HCEC 1CT (cell line): ENCODE results near the gene MAPK10.

Experiments
- DNase-seq: peaks from one replicate; pipeline ENCODE4 v3.0.0-alpha.2; 2017

MAPK10 gene

GRCh38 chr4:86272669-86273068, 87.2 kb downstream of the MAPK10 start:
- DNase-seq = no peak

DNA sequence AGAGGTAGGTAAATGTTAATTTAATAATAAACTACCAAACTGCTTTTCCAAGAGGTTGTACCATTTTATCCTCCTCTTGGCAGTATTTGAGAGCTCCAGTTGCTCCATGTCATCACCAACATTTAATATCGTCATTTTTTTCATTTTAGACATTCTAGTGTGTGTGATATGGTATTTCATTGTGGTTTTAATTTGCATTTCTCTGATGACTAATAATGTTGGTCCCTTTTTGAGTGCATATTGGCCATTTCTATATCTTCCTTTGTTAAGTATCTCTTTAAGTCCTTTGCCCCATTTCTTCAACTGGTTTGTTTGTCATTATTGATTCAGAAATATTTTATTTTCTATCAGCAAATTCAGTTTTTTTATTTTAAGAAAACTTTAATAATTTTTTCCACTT, 88.8 kb downstream of the MAPK10 start:
- DNase-seq = no peak

- DNase-seq = no peak
Measured at GRCh38 chr4:86269354-86269753, 90.5 kb downstream of the MAPK10 start.

GRCh38 chr4:86264241-86264640, 95.6 kb downstream of the MAPK10 start:
- DNase-seq = no peak

GRCh38 chr4:86261636-86262035, 98.2 kb downstream of the MAPK10 start:
- no peak for DNase-seq

GRCh38 chr4:86256086-86256485, 103.8 kb downstream of the MAPK10 start:
- DNase-seq = no peak

DNA sequence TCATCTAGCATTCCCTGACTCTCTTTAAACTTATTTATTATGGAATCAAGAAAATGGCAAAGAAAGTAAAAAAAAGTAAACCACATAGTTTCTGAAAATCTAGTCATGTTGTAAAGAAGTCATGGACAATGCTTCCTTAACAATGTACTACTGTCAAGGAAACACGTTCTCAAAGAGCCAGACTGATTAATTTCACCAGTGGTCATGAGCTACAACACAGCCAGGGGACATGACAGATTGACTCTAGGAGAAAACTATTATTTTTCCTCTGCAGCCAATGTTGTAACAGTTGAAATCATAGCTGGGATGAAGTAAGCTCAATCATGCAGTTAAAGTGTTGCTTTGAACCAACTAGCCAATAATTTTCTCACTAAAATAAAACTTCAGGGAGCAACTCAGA, 109.2 kb downstream of the MAPK10 start:
- no peak for DNase-seq

DNA sequence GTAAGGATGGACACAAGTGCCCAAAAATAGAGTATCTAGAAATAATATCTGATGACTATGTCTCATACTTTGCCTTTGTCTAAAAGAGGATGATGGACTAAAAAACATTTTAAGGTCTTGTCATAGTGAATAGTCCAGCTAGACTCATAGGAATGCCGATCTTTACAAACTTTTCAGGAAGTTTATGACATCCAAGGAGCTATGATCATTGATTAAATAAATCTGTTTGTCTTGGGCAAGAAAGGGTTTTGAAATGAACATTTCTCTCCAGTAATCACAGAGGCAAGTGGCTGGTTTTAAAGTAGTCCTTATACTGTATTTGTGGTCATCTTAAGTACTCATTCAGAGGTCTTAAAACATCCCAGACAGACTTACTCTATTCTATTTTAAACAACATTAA, 109.8 kb downstream of the MAPK10 start:
- DNase-seq = peak; percentile 1

DNA sequence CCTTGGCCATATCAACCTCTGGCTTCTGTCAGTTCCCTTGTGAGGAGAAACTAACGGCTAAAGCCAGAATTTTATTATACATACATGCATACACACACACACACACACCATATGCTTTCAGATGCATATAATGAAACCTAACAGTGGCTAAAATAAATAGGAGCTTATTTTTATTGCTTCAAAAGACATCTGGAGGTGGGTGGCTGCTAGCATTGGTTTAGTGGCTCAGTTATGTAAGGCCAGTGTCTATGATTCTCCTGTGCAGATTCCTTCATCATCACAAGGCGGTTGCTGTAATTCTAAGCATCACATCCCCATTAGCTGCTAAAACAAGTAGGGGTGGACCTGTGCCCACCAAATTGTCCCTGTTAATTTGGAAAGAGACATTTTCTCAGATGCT, 110.8 kb downstream of the MAPK10 start:
- DNase-seq = no peak

GRCh38 chr4:86247906-86248305, 111.9 kb downstream of the MAPK10 start:
- DNase-seq = no peak

GRCh38 chr4:86247320-86247719, 112.5 kb downstream of the MAPK10 start:
- DNase-seq = no peak

- DNase-seq = no peak
Measured at GRCh38 chr4:86243750-86244149, 116.1 kb downstream of the MAPK10 start.

DNA sequence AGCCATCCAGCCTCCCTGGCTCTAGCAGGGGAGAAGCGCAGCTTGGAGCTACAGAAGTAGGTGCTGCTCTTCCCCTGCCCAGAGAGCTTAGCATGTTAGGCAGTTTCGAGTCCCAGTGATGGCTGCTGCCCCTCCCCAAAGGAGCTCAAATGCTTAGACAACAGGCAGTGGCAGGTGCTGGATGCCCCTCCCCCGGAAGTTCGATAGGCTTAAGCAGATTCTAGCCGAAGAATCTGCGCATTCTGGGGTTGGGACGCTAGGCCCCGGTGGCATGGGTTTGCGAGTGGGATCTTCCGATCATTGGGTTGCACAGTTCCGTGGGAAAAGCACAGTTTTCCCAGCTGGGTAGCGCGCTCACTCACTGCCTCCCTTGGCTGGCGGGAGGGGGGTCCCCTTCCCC, 117.2 kb downstream of the MAPK10 start:
- DNase-seq = no peak

GRCh38 chr4:86235549-86235948, 124.3 kb downstream of the MAPK10 start:
- DNase-seq = no peak

GRCh38 chr4:86233681-86234080, 126.2 kb downstream of the MAPK10 start:
- no peak for DNase-seq

DNA sequence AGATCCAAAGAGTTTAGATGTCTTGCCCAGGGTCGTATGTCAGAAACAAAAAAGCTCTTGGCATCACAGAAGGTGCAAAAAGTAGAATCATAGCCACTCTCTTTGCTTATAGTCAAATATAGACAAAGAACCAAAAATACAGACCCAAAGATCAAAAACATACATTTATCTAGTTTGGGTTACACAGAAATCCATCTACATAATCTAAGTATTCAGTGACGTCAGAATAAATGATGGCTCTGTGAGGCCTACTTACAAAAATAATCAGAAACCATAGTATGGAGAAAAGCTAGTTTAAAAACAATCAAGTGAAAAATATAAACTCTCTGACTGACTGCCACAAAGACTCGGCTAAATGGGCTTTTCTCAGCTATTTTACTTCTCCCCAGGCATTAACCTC, 126.8 kb downstream of the MAPK10 start:
- DNase-seq = no peak

GRCh38 chr4:86223472-86223871, 136.4 kb downstream of the MAPK10 start:
- DNase-seq = peak; percentile 39

GRCh38 chr4:86221002-86221401, 138.9 kb downstream of the MAPK10 start:
- no peak for DNase-seq

DNA sequence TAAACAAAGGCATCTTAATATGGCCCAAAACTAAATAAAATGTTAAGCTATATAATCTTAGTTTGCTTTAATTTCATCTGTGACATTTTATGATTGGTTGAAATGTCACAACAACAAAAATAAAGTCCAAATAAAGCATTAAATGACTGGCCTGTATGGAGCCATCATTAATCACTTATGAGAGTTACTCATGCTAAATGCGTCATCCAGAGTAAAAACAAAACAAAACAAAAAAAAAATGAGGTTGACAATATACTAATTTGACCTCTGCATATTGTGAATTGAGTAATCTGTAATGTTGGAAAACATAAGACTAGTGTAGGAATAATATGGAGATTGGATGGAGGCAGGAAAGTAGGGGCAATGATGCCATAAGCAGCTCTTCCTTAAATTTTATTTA, 139.7 kb downstream of the MAPK10 start:
- peak; percentile 68 for DNase-seq

DNA sequence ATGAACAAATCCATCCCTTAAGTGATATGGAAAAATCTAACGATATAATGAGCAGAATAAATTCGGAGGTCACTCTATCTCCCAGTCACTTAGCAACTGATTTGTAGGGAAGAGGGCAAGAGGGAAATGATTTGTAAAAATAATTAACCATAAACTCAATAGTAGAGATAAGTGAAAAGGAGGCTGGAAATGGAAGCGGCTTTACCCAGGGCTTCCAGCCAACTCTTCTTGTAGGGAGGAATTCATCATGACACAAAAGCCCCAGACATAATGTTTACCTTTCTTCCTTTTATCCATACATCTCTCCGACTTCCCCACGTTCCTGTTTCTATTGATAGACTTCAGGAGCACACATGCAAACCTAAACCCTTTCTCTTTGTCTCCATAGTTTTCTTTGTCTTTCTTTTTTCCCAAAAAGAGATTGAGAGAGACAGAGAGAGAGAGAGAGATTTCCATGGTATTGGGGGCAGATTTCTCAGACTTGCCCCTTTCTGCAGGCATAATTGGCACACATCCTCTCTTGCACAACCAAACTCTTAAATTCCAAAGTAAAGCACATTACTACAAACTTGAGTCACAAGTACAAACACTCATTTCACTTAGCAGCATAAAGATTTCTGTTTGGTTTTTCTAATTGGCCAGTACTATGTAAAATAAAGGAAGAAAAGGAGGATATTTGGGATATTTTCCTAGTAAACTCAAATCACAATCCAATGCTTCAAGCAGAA, 140.9 kb downstream of the MAPK10 start:
- peak; percentile 60 for DNase-seq

- DNase-seq = no peak
Measured at GRCh38 chr4:86203176-86203575, 156.7 kb downstream of the MAPK10 start.

- DNase-seq = no peak
Measured at GRCh38 chr4:86185659-86186058, 174.2 kb downstream of the MAPK10 start.

DNA sequence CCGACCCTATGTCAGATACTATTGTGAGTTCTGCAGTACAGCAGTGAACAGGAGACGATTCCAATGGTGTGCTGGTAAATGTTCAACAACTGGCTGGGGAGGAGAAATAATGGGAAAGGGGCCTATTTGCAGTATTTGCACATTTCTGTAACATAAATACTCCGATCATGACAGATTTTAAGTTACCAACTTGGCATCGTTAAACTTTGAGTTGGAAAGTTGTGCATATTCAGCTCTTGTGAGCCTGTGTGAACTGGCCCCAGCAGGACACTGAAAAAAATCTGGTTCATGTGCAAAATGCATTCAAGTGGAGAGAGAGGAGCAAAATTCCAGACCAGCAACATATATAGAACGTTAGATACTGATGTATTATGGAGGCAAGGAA, 175.0 kb downstream of the MAPK10 start:
- no peak for DNase-seq

DNA sequence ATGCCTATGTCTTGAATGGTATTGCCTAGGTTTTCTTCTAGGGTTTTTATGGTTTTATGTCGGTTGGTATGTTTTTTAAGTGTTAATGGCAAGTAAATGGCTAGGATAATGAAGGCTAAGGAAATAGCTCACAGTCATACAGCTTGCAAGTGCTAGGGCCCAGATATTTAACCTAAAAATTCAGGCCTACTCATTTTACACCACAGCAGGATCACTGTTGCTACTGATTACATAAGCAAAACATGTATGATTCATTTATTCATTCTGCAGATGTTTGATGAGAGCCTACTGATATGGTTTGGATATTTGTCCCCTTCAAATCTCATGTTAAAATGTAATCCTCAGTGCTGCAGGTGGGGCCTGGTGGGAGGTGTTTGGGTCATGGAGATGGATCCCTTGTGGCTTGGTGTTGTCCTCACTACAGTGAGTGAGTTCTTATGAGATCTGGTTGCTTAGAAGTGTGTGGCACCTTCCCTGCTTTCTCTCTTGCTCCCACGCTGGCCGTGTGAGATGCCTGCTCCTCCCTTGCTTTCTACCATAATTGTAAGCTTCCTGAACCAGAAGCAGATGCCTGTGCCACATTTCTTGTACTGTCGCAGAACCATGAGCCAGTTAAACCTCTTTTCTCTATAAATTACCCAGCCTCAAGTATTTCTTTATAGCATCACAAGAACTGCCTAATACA, 175.5 kb downstream of the MAPK10 start:
- no peak for DNase-seq

GRCh38 chr4:86181585-86181984, 178.3 kb downstream of the MAPK10 start:
- DNase-seq = no peak
